Glutamatergic neuron (in vitro differentiated cells): Measurements from ENCODE around the gene EML6. TPM values are rescaled to one million over a fixed set of nuclear protein-coding genes. Genes with fewer than 3 reads are reported as not detected.

Experiments used
- DNase-seq: peaks from one replicate; pipeline ENCODE4 v3.0.0; 2022
- H3K27ac Mint-ChIP-seq: one replicate; pipeline ENCODE4 v1.8.0; 2020; ENCODE audit warnings: mild to moderate bottlenecking, mixed read lengths, inconsistent platforms; ENCODE audit not compliant: unreplicated experiment
- H3K27me3 Mint-ChIP-seq: one replicate; pipeline ENCODE4 v1.8.0; 2020; ENCODE audit warnings: mild to moderate bottlenecking, moderate library complexity, mixed read lengths, inconsistent platforms; ENCODE audit not compliant: unreplicated experiment
- H3K36me3 Mint-ChIP-seq: one replicate; pipeline ENCODE4 v1.8.0; 2020; ENCODE audit warnings: mild to moderate bottlenecking, mixed read lengths, inconsistent platforms; ENCODE audit not compliant: unreplicated experiment
- H3K4me1 Mint-ChIP-seq: one replicate; pipeline ENCODE4 v1.8.0; 2020; ENCODE audit warnings: mild to moderate bottlenecking, low read depth, mixed read lengths, inconsistent platforms; ENCODE audit not compliant: unreplicated experiment
- H3K4me3 Mint-ChIP-seq: one replicate; pipeline ENCODE4 v1.8.0; 2020; ENCODE audit warnings: mild to moderate bottlenecking, mixed read lengths, inconsistent platforms; ENCODE audit not compliant: unreplicated experiment
- H3K9me3 Mint-ChIP-seq: one replicate; pipeline ENCODE4 v1.8.0; 2020; ENCODE audit warnings: mild to moderate bottlenecking, moderate library complexity, mixed read lengths, inconsistent platforms; ENCODE audit not compliant: unreplicated experiment
- total RNA-seq: library from RNA; stranded (reverse); fragmentation: NEBNext Ultra II Directional; extraction: Animal tissue kit (Norgen Biotek cat#: 25700); gene quantifications from one replicate; pipeline ENCODE4 v1.2.1, GENCODE V29; 2021; ENCODE audit not compliant: unreplicated experiment
- TF ChIP-seq, protein P1 (sequence below): fragments of 200-600 bp; sonication (generic); IDR thresholded peaks from one replicate; pipeline ENCODE4 v1.5.0; 2021; ENCODE audit not compliant: partially characterized antibody, unreplicated experiment

Gene EML6
- total RNA-seq, 1 donor from 2014 or later, result 0.91 TPM

DNA sequence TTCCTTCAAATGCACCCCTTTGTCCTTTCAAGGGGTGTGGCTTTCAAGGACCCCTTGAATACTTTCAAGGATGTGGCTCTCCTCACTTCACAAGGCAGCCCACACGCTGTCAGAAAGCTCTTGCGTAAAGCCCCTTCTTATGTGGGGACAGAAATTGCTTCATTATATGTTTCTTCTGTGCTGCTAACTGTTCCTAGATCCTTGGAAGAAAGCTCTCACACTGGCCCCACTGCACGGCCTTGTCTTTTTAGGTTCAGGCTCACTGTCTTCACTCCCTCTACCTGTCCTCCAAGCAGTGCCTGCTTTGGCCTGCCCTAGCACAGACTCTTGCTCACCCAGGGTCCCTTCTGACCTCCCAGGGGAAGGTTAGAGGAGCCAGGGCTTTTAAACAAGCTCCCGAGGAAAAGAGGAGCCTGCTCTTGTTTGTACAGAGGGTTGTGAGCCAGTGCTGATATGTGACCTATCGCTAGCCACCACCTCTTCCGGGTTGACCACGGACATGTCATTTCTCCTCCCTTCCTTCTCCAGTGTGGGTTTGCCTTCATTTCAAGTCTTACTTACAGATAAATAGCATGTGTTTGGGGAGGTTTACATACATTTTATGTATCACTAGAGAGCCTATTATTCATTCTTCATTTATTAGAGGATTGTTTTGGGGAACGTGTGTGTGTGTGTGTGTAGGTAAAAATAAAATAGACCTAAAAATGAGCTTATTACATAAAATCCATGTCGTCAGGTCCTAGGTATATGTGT lies 232.1 kb downstream of the EML6 start:
- TF ChIP-seq, protein P1, sequence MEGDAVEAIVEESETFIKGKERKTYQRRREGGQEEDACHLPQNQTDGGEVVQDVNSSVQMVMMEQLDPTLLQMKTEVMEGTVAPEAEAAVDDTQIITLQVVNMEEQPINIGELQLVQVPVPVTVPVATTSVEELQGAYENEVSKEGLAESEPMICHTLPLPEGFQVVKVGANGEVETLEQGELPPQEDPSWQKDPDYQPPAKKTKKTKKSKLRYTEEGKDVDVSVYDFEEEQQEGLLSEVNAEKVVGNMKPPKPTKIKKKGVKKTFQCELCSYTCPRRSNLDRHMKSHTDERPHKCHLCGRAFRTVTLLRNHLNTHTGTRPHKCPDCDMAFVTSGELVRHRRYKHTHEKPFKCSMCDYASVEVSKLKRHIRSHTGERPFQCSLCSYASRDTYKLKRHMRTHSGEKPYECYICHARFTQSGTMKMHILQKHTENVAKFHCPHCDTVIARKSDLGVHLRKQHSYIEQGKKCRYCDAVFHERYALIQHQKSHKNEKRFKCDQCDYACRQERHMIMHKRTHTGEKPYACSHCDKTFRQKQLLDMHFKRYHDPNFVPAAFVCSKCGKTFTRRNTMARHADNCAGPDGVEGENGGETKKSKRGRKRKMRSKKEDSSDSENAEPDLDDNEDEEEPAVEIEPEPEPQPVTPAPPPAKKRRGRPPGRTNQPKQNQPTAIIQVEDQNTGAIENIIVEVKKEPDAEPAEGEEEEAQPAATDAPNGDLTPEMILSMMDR, result no peak
- H3K4me1 Mint-ChIP-seq, result peaks cover 17% of the 10 kb centered on the region
- no peaks in the 10 kb centered on the region for H3K36me3 Mint-ChIP-seq
- no peak for DNase-seq
- H3K4me3 Mint-ChIP-seq, result no peak overlapping the region
- H3K27me3 Mint-ChIP-seq, result peaks cover 3% of the 10 kb centered on the region
- H3K9me3 Mint-ChIP-seq, result peaks cover 1% of the 10 kb centered on the region
- no peak overlapping the region for H3K27ac Mint-ChIP-seq

DNA sequence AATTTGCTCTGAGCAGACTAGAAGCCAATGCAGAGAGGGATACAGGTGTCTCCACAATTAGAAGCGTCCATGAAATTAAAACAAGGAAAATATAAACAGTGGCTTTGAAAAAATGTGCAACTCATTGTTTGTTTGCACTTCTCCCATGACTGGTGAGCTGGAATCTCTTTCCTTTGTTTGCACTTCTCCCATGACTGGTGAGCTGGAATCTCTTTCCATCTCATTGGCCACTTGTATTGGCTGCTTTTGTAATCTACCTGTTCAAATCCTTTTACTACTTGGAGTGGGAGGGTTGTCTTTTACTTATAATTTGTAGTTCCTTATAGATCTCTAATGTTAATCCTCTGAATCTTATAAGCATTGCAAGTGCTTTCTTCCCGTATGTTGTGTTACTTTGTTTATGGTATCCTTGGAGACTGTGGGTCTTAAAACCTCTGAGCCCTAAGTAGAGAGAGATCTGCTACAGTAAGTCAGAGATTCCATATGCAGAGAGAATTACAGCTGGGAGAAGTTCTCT lies 232.7 kb downstream of the EML6 start:
- Mint-ChIP-seq H3K4me1 (peaks cover 14% of the 10 kb centered on the region), H3K36me3 (no peaks in the 10 kb centered on the region), H3K27ac (no peak overlapping the region), H3K9me3 (peaks cover 1% of the 10 kb centered on the region), H3K27me3 (peaks cover 3% of the 10 kb centered on the region), H3K4me3 (no peak overlapping the region)
- TF ChIP-seq, protein P1, result no peak
- DNase-seq, result no peak

DNA sequence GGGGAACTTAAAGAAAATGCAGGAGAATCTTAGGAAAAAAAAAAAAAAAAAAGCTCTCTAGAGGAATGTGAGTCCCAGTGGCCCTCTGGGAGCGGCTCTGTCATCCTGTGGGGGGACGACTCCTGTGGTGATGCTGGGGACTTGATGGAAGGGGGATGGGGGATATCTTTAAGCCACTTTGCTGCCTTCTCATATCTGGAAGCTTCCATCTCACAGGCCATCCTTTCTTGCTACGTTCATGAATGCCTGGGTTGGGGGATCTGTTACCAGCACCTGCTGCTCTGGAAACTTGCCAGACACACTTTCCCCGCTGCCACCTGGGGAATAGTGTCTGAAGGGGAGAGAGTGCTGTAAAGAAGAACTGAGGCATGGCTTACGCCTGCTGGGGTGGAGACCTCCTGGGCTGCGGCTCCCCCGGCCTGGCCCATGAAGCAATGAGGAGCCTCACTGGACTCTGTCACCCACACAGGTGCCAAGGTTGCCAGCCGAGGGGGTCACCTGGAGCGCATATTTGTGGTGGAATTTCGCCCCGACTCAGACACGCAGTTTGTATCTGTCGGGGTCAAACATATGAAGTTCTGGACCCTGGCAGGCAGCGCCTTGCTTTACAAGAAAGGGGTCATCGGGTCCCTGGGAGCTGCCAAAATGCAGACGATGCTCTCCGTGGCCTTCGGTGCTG lies 234.0 kb downstream of the EML6 start:
- TF ChIP-seq, protein P1, result no peak
- Mint-ChIP-seq H3K4me1 (peaks cover 14% of the 10 kb centered on the region), H3K27ac (no peak overlapping the region), H3K9me3 (peaks cover 1% of the 10 kb centered on the region), H3K4me3 (no peak overlapping the region), H3K27me3 (peaks cover 3% of the 10 kb centered on the region), H3K36me3 (no peaks in the 10 kb centered on the region)
- DNase-seq, result no peak

DNA sequence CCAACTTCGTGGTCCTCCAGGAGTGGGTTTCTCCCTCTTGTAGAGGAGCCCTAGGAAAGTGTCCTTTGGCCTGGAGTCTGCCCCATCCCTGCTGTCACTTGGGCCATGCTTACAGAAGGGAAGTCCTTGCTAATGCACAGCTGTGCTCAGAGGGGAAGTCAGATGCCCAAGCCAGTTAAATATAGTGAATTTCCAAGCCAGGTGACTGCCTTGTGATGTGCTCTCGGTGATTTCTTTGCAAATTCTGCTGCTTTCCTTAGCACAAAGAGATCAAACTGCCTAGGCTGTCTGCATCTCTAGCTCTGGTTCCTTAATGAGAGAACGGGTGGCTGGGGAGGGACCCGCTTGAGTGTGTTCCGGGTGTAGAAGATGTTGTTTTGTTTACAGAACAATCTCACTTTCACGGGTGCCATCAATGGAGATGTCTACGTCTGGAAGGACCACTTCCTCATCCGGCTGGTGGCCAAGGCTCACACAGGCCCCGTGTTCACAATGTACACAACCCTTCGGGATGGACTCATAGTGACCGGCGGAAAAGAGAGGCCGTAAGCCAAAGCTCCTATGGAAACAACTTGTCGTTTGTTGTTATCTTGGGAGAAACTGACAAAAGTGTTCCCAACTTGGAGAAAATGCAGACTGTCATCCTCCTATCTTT lies 235.4 kb downstream of the EML6 start:
- Mint-ChIP-seq H3K27me3 (peaks cover 6% of the 10 kb centered on the region), H3K36me3 (no peaks in the 10 kb centered on the region), H3K4me3 (no peak overlapping the region), H3K27ac (no peak overlapping the region), H3K4me1 (peaks cover 17% of the 10 kb centered on the region), H3K9me3 (peaks cover 3% of the 10 kb centered on the region)
- DNase-seq, result no peak
- TF ChIP-seq, protein P1, result no peak
